K562 (cell line): Measurements from ENCODE around the gene CERS6. TPM values are rescaled to one million over a fixed set of nuclear protein-coding genes. Genes with fewer than 3 reads are reported as not detected.
A peak's percentile ranks its signal among the peaks of the same experiment; 100 is the strongest.

Experiments
- BRCA1 ChIP-seq, 2 experiments: fragments of 450-650 bp in 1 of 2; sonication (generic) in 1 of 2; formaldehyde crosslinking in 1 of 2; IDR thresholded peaks; 2 replicates each; pipeline versions ENCODE4 v1.5.0 to v1.6.1; 2017 to 2020; ENCODE audit warnings: mild to moderate bottlenecking in 1 of 2, missing genetic modification reagents in 1 of 2
- CTCF ChIP-seq, 3 experiments: IDR thresholded peaks in 2 of 3; conservative IDR thresholded peaks in 1 of 3; 2 replicates each; pipeline ENCODE4 v1.5.1; 2011 to 2012; ENCODE audit warnings: low read length in 3 of 3, mild to moderate bottlenecking in 3 of 3, control low read depth in 2 of 3, improper control_type of control experiment in 1 of 3, inconsistent platforms in 1 of 3, low read depth in 1 of 3, mixed read lengths in 1 of 3, moderate library complexity in 1 of 3; ENCODE audit not compliant: insufficient read depth in 2 of 3
- GTF2A2 ChIP-seq: IDR thresholded peaks from 2 replicates; pipeline ENCODE4 v1.6.1; 2016; ENCODE audit warnings: mild to moderate bottlenecking, missing genetic modification characterization, missing compliant biosample characterization
- MYC ChIP-seq, 2 experiments: fragments of 250-450 bp in 1 of 2; sonication (Bioruptor Pico) in 1 of 2; IDR thresholded peaks; 2 replicates each; pipeline versions ENCODE4 v1.5.1 to v1.6.1; 2012 to 2021; ENCODE audit warnings: low read depth in 2 of 2, borderline replicate concordance in 1 of 2, improper control_type of control experiment in 1 of 2, low read length in 1 of 2, mild to moderate bottlenecking in 1 of 2, moderate library complexity in 1 of 2
- NCOA2 ChIP-seq, 2 experiments: fragments of 450-650 bp; IDR thresholded peaks; 2 replicates each; pipeline ENCODE4 v1.6.1; 2018; ENCODE audit warnings: mild to moderate bottlenecking in 2 of 2, moderate library complexity in 1 of 2; ENCODE audit not compliant: partially characterized antibody in 2 of 2
- PHB ChIP-seq: fragments of 250-450 bp; sonication (Bioruptor Pico); IDR thresholded peaks from 2 replicates; pipeline ENCODE4 v1.5.0; 2021
- RBBP5 ChIP-seq: fragments of 200-600 bp; sonication (generic); IDR thresholded peaks from 2 replicates; pipeline ENCODE4 v1.6.1; 2012; ENCODE audit warnings: borderline replicate concordance, mild to moderate bottlenecking, low read length, control low read depth, inconsistent platforms; ENCODE audit not compliant: insufficient read depth, poor library complexity, severe bottlenecking
- SAFB ChIP-seq: fragments of 200-400 bp; formaldehyde crosslinking; IDR thresholded peaks from 2 replicates; pipeline ENCODE4 v1.6.1; 2017; ENCODE audit warnings: low read depth, low read length, borderline replicate concordance
- SNAPC5 ChIP-seq: fragments of 250-450 bp; sonication (Bioruptor Pico); IDR thresholded peaks from 2 replicates; pipeline ENCODE4 v1.8.0; 2021; ENCODE audit warnings: moderate library complexity, mild to moderate bottlenecking, inconsistent platforms
- ZNF311 ChIP-seq: fragments of 250-450 bp; sonication (Bioruptor Pico); IDR thresholded peaks from 2 replicates; pipeline ENCODE4 v1.4.0; 2020; ENCODE audit warnings: mild to moderate bottlenecking, moderate library complexity
- ZNF408 ChIP-seq: fragments of 250-450 bp; sonication (Bioruptor Pico); IDR thresholded peaks from 2 replicates; pipeline ENCODE4 v1.4.0; 2020; ENCODE audit warnings: low read depth, mild to moderate bottlenecking, moderate library complexity
- ZNF551 ChIP-seq: fragments of 250-450 bp; sonication (Bioruptor Pico); IDR thresholded peaks from 2 replicates; pipeline ENCODE4 v1.5.0; 2021; ENCODE audit warnings: mild to moderate bottlenecking, moderate library complexity
- ZNF57 ChIP-seq: fragments of 450-650 bp; formaldehyde crosslinking; IDR thresholded peaks from 2 replicates; pipeline ENCODE4 v1.4.0; 2020; ENCODE audit warnings: mild to moderate bottlenecking, moderate library complexity
- polyA plus RNA-seq, 8 experiments: library from polyadenylated mRNA; depleted of rRNA in 4 of 8; stranded (reverse) in 5 of 8; unstranded in 3 of 8; fragments of >200 nt; fragmentation: Nextera tagmentation in 2 of 8; fragmentation: Illumina TruSeq in 1 of 8; extraction: Ambion mirVana in 2 of 8; extraction: Trizol in 1 of 8; gene quantifications; 2 replicates each; pipeline versions ENCODE4 v1.2.1 to v1.2.3, GENCODE V29; 2011 to 2014; ENCODE audit warnings: inconsistent platforms in 1 of 8, missing spikeins in 1 of 8
- total RNA-seq, 7 experiments: library from RNA; depleted of rRNA in 6 of 7; stranded (reverse); fragments of >200 nt in 6 of 7; fragmentation: Illumina TruSeq in 2 of 7; extraction: Trizol in 2 of 7; gene quantifications; 2 replicates each; pipeline versions ENCODE4 v1.2.1 to v1.2.3, GENCODE V29; 2011 to 2021; ENCODE audit warnings: low replicate concordance in 1 of 7

CERS6 gene
- total and polyA plus RNA-seq, 9 of the 15 experiments (the other 6 are each of a cell fraction or from before 2014, with no cell fraction given), result 1.6 to 13.6 (median 11.4) TPM

GRCh38 chr2:168490015-168490874, 34.2 kb downstream of the CERS6 start (continued):
- no peak for TF ChIP-seq SNAPC5 (CRISPR knock-in tag)
- TF ChIP-seq GTF2A2 (tag), result no peak
- TF ChIP-seq ZNF551 (CRISPR knock-in tag), result no peak
- no peak for TF ChIP-seq RBBP5
- no peak for TF ChIP-seq BRCA1 (IDR thresholded peaks at IDR 0.05)
- TF ChIP-seq BRCA1 (CRISPR knock-in tag; IDR thresholded peaks at IDR 0.05), result no peak
- TF ChIP-seq PHB (CRISPR knock-in tag), result no peak
- TF ChIP-seq ZNF311 (CRISPR knock-in tag), result 0 out of 2 replicates have a peak, but pooled peaks have one; percentile 31
- no peak for TF ChIP-seq ZNF408
- no peak for TF ChIP-seq ZNF57
- no peak for TF ChIP-seq SAFB
- no peak for TF ChIP-seq NCOA2 (IDR thresholded peaks at IDR 0.05; ENCODE audit: partially characterized antibody in 2 of 2)
- no peak for TF ChIP-seq CTCF (IDR thresholded peaks at IDR 0.05 in 2 of 3, conservative IDR thresholded peaks at IDR 0.05 in 1 of 3; ENCODE audit: insufficient read depth in 2 of 3, low read depth in 1 of 3, low read length in 3 of 3)
- peak; percentile 50 for TF ChIP-seq MYC (IDR thresholded peaks at IDR 0.05; ENCODE audit: low read depth, low read length)
- TF ChIP-seq MYC (CRISPR knock-in tag; IDR thresholded peaks at IDR 0.05; ENCODE audit: borderline replicate concordance, low read depth), result no peak
